Measurements from ENCODE around the gene DEFB129. TPM values are rescaled to one million over a fixed set of nuclear protein-coding genes. Genes with fewer than 3 reads are reported as not detected.

The DEFB129 gene
- total and polyA plus RNA-seq, 10 donors = not detected

GRCh38 chr20:210809-211502 lies 16.1 kb upstream of the DEFB129 start:
- TF ChIP-seq POLR2AphosphoS5 (IDR thresholded peaks at IDR 0.05) (no peak), POLR2A (IDR thresholded peaks at IDR 0.05) (no peak)
- Histone ChIP-seq H3K4me1 (no peaks in the 10 kb centered on the region), H3K27ac (no peak overlapping the region), H3K9me3 (no peaks in the 10 kb centered on the region), H3K27me3 (replicated peaks in 1 of 7) (no peaks in the 10 kb centered on the region), H3K4me3 (no peak overlapping the region), H3K36me3 (no peaks in the 10 kb centered on the region)
- whole genome bisulfite sequencing, 5 donors = 48 to 79% (median 71%) methylated on average over 7 of the region's 7 CpGs
- no peak for DNase-seq
- intact Hi-C loops (cut with DNase I; ENCODE audit: low total_unique reads) = no loop called here

- Histone ChIP-seq H3K9me3 (no peaks in the 10 kb centered on the region), H3K27me3 (replicated peaks in 1 of 7) (peaks cover 0 to 24% (median 2%) of the 10 kb centered on the region in 7 donors), H3K36me3 (no peaks in the 10 kb centered on the region), H3K4me3 (no peak overlapping the region), H3K4me1 (no peaks in the 10 kb centered on the region), H3K27ac (no peak overlapping the region)
- TF ChIP-seq POLR2A (IDR thresholded peaks at IDR 0.05) (no peak), POLR2AphosphoS5 (IDR thresholded peaks at IDR 0.05) (no peak)
- TF ChIP-seq, protein P1, sequence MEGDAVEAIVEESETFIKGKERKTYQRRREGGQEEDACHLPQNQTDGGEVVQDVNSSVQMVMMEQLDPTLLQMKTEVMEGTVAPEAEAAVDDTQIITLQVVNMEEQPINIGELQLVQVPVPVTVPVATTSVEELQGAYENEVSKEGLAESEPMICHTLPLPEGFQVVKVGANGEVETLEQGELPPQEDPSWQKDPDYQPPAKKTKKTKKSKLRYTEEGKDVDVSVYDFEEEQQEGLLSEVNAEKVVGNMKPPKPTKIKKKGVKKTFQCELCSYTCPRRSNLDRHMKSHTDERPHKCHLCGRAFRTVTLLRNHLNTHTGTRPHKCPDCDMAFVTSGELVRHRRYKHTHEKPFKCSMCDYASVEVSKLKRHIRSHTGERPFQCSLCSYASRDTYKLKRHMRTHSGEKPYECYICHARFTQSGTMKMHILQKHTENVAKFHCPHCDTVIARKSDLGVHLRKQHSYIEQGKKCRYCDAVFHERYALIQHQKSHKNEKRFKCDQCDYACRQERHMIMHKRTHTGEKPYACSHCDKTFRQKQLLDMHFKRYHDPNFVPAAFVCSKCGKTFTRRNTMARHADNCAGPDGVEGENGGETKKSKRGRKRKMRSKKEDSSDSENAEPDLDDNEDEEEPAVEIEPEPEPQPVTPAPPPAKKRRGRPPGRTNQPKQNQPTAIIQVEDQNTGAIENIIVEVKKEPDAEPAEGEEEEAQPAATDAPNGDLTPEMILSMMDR (IDR thresholded peaks at IDR 0.05 in 8 of 11, conservative IDR thresholded peaks at IDR 0.05 in 3 of 11) = no peak
- WGBS, 5 donors = 74 to 84% (median 81%) methylated on average over 2 of the region's 2 CpGs
- intact Hi-C loops (cut with DNase I; ENCODE audit: low total_unique reads) = no loop called here
- DNase-seq = no peak
Measured at GRCh38 chr20:214383-214782, 12.7 kb upstream of the DEFB129 start.

DNA sequence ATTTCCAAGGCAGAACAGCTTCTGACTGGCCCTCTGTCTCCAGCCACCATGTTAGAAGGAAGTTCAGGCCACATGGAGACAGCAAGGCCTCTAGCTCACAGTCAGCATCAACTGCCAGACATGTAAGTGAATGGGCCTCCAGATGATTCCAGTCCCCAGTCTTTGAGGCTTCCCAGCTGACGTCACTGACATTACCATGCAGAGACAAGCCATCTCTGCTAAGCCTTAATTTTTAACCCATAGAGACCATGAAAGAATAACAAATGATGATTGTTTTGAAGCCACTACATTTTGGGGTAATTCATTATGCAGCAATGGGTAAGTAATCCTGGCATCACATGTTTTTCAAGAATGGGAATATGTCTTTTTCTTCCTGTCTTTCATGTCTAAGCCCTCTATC lies 11.3 kb upstream of the DEFB129 start:
- no peak for DNase-seq
- H3K27ac ChIP-seq = no peak overlapping the region
- H3K4me3 ChIP-seq = no peak overlapping the region
- H3K9me3 ChIP-seq = no peaks in the 10 kb centered on the region
- H3K36me3 ChIP-seq = no peaks in the 10 kb centered on the region
- peaks cover 0 to 38% (median 6%) of the 10 kb centered on the region in 7 donors for H3K27me3 ChIP-seq (replicated peaks in 1 of 7)
- H3K4me1 ChIP-seq = no peaks in the 10 kb centered on the region
- intact Hi-C loops (cut with DNase I; ENCODE audit: low total_unique reads) = no loop called here
- 85 to 100% (median 92%) methylated on average over 1 of the region's 1 CpG for whole genome bisulfite sequencing, 5 donors
- no peak for TF ChIP-seq POLR2AphosphoS5 (IDR thresholded peaks at IDR 0.05)
- TF ChIP-seq, protein P1 (IDR thresholded peaks at IDR 0.05 in 8 of 11, conservative IDR thresholded peaks at IDR 0.05 in 3 of 11) = no peak
- TF ChIP-seq POLR2A (IDR thresholded peaks at IDR 0.05) = no peak

GRCh38 chr20:217266-217665 lies 9.8 kb upstream of the DEFB129 start:
- peaks cover 0 to 40% (median 6%) of the 10 kb centered on the region in 7 donors for H3K27me3 ChIP-seq (replicated peaks in 1 of 7)
- H3K9me3 ChIP-seq = no peaks in the 10 kb centered on the region
- no peak overlapping the region for H3K4me3 ChIP-seq
- TF ChIP-seq, protein P1 (IDR thresholded peaks at IDR 0.05 in 8 of 11, conservative IDR thresholded peaks at IDR 0.05 in 3 of 11) = no peak
- TF ChIP-seq POLR2AphosphoS5 (IDR thresholded peaks at IDR 0.05) = no peak
- TF ChIP-seq POLR2A (IDR thresholded peaks at IDR 0.05) = no peak
- DNase-seq = no peak
- H3K4me1 ChIP-seq = no peaks in the 10 kb centered on the region
- no peak overlapping the region for H3K27ac ChIP-seq
- 68 to 88% (median 73%) methylated on average over 1 of the region's 1 CpG for WGBS, 5 donors
- H3K36me3 ChIP-seq = no peaks in the 10 kb centered on the region
- intact Hi-C loops (cut with DNase I; ENCODE audit: low total_unique reads) = no loop called here

Data from spleen (tissue), 11 donors.